H7 (cell line): ENCODE measurements around the gene FBXO24. TPM values are rescaled to one million over a fixed set of nuclear protein-coding genes. Genes with fewer than 3 reads are reported as not detected.

Experiments used
- total RNA-seq: library from RNA; depleted of rRNA; stranded (reverse); fragments of >200 nt; shearing (Covaris generic); gene quantifications from 2 replicates; pipeline ENCODE4 v1.2.3, GENCODE V29; 2014; rRNA removed

FBXO24 gene
- total RNA-seq, 1 experiment from 2014 or later: 0.94 TPM

Other genes with a start within 250 kb of the FBXO24 start
- gene PILRB, start 228.2 kb upstream of the FBXO24 start, total RNA-seq: 18.6 and 25.6 TPM in 2 replicates
- 0.28 and 1.6 TPM in 2 replicates for gene PILRA, start 212.8 kb upstream of the FBXO24 start, total RNA-seq
- gene ZCWPW1, start 157.6 kb upstream of the FBXO24 start, total RNA-seq: 0.87 and 1.6 TPM in 2 replicates
- gene MEPCE, start 156.5 kb upstream of the FBXO24 start, total RNA-seq: 47.1 and 50.5 TPM in 2 replicates
- gene PPP1R35, start 149.8 kb upstream of the FBXO24 start, total RNA-seq: 96.6 and 97.8 TPM in 2 replicates
- 0.11 and 1.1 TPM in 2 replicates for gene SPACDR, start 122.1 kb upstream of the FBXO24 start, total RNA-seq
- 31.5 and 35.8 TPM in 2 replicates for gene TSC22D4, start 107.1 kb upstream of the FBXO24 start, total RNA-seq
- gene NYAP1, start 102.4 kb upstream of the FBXO24 start, total RNA-seq: 4.0 and 5.5 TPM in 2 replicates
- gene AGFG2, start 47.1 kb upstream of the FBXO24 start, total RNA-seq: 4.9 and 5.6 TPM in 2 replicates
- gene SAP25, start 12.4 kb upstream of the FBXO24 start, total RNA-seq: 1.3 and 2.4 TPM in 2 replicates
- gene LRCH4, start 199 bp upstream of the FBXO24 start, total RNA-seq: 24.2 and 25.1 TPM in 2 replicates
- gene PCOLCE, start 16.0 kb downstream of the FBXO24 start, total RNA-seq: 22.5 and 24.1 TPM in 2 replicates
- gene MOSPD3, start 26.2 kb downstream of the FBXO24 start, total RNA-seq: 18.6 and 21.8 TPM in 2 replicates
- 2.0 and 4.4 TPM in 2 replicates for gene TFR2, start 55.2 kb downstream of the FBXO24 start, total RNA-seq
- gene ACTL6B, start 70.1 kb downstream of the FBXO24 start, total RNA-seq: 0.30 and 0.90 TPM in 2 replicates
- 108 and 122 TPM in 2 replicates for gene GNB2, start 87.4 kb downstream of the FBXO24 start, total RNA-seq
- 48.2 and 66.4 TPM in 2 replicates for gene GIGYF1, start 107.9 kb downstream of the FBXO24 start, total RNA-seq
- 95.0 and 128 TPM in 2 replicates for gene POP7, start 119.8 kb downstream of the FBXO24 start, total RNA-seq
- 0.15 TPM in 1 of 2 replicates, not detected in the other for gene EPO, start 134.1 kb downstream of the FBXO24 start, total RNA-seq
- 0.03 TPM in 1 of 2 replicates, not detected in the other for gene ZAN, start 147.3 kb downstream of the FBXO24 start, total RNA-seq
- 141 and 143 TPM in 2 replicates for gene EPHB4, start 241.2 kb downstream of the FBXO24 start, total RNA-seq